ENCODE results near the gene MORN4. TPM values are rescaled to one million over a fixed set of nuclear protein-coding genes. Genes with fewer than 3 reads are reported as not detected.

MORN4 gene
- 1 to 10 TPM; 3.2 to 3.9 TPM for total RNA-seq

DNA sequence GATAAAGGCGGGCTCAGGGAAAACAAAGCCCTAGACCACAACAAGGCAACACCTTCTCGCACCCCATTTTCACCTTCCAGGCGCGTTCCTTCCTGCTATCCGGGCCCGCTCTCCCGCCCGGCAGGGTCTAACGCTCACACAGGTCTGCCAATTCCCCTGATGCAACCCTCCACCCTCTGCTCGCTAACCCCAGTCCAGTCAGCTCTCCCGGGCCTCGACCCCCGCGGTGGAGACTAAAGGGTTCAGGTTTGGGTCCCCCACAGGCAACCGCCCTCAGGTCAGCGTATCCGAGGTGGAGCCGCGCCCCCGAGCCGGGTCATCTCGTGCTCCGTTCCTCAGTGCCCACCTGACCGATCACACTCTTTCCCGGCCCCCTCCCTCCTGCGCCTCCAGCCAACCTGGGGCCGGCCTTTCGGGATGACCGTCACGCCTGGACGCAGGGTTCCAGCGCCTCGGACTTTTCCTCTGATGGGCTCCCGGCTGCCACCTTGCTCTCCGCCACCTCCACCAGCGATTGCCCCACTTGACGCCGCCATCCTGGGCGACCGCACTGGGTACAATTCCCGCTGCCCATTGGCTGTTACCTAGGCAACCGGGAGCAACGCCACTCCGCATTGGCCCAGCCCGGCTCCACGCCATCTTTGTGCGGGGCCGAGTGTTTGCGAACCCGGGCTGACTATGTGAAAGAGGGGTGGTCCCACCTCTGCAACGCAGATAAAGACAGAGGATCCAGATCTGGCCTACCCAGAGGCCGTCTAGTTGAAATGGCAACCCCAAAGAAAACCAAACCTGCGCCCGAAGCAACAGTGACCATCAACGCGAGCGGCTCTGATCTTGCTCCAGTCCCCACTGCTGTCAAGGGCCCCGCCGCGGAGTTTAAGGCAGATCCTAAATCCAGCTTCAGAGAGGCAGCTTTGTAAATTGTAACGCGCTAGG, at the start of gene MORN4:
Gene MORN4 (minus strand): TSS at position 552 of the 936 bp plus-strand sequence. CDS start 13,847 bp downstream, outside the sequence.
- H3K36me3 Mint-ChIP-seq (ENCODE audit: low read depth): no peaks in the 10 kb centered on the region

DNA sequence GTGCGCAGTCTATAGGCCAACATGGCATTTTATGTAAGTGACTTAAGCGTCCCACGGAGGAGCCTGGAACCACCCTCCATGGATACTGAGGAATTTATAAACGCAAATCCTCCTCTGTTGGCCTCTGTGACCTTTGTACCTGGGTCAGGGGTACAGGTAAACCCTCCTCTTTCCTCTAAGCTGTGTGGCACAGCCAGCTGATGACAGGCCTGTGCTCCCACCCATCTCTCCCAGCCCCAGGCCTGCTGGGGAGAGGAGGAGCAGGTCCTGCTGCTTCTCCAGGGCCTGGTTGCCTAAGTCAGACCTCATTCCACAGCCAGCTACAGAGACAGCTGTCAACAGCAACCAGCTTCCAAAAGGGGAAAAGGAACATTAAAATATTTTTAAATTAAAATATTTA, 48.7 kb upstream of the MORN4 start:
- H3K4me1 Mint-ChIP-seq (ENCODE audit: low read depth): peaks cover 17% of the 10 kb centered on the region

More for the DNA sequence above, at the start of gene MORN4:
- H3K4me3 Mint-ChIP-seq: peak within 1 kb of the TSS; percentile 93
- H3K4me1 Mint-ChIP-seq (ENCODE audit: low read depth): peaks cover 14% of the 10 kb centered on the region
- intact Hi-C loops (cut with micrococcal nuclease): no loop called here
- ChIA-PET CTCF (interaction anchor here (0.9 to 1.2 kb wide), 2 partner anchors 9 to 12 kb away, joined by 3 read pairs; no protein-coding TSS in a partner anchor), POLR2A (no interaction called here)
- ATAC-seq (peak; percentile 98), DNase-seq (peak; percentile 93)
- TF ChIP-seq, protein P1, sequence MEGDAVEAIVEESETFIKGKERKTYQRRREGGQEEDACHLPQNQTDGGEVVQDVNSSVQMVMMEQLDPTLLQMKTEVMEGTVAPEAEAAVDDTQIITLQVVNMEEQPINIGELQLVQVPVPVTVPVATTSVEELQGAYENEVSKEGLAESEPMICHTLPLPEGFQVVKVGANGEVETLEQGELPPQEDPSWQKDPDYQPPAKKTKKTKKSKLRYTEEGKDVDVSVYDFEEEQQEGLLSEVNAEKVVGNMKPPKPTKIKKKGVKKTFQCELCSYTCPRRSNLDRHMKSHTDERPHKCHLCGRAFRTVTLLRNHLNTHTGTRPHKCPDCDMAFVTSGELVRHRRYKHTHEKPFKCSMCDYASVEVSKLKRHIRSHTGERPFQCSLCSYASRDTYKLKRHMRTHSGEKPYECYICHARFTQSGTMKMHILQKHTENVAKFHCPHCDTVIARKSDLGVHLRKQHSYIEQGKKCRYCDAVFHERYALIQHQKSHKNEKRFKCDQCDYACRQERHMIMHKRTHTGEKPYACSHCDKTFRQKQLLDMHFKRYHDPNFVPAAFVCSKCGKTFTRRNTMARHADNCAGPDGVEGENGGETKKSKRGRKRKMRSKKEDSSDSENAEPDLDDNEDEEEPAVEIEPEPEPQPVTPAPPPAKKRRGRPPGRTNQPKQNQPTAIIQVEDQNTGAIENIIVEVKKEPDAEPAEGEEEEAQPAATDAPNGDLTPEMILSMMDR (IDR thresholded peaks at IDR 0.05): no peak
- H3K27me3 Mint-ChIP-seq: no peaks in the 10 kb centered on the region
- no peaks in the 10 kb centered on the region for H3K9me3 Mint-ChIP-seq
- peak within 1 kb of the TSS; percentile 84 for H3K27ac Mint-ChIP-seq

DNA sequence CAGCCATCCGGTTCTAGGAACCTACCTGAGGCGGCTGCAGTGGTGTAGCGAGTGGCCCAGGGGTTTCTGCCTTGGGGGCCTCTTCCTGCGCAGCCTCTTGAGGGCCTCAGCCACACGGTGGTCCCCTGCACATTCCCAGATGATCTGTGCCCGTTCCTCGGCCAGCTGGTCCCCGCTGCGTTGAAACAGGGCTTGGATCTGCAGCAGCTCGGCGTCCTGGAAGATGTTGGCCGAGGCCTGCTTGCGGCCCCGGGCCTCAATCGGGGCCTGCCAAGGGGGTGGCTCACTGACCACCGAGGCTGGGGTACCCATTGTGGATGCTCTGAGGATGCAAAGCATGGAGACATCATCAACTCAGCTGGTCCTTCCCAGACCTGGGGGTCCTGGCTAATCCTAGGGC, 46.3 kb upstream of the MORN4 start:
- Mint-ChIP-seq H3K27ac (no peak overlapping the region), H3K36me3 (ENCODE audit: low read depth) (peaks cover 2% of the 10 kb centered on the region), H3K9me3 (no peaks in the 10 kb centered on the region), H3K27me3 (no peaks in the 10 kb centered on the region), H3K4me3 (no peak overlapping the region), H3K4me1 (ENCODE audit: low read depth) (peaks cover 11% of the 10 kb centered on the region)
- DNase-seq: no peak
- CTCF ChIA-PET: interaction anchor here (1.0 to 1.4 kb wide), 2 partner anchors 9 to 22 kb away, joined by 3 read pairs; no protein-coding TSS in a partner anchor
- intact Hi-C loops (cut with micrococcal nuclease): no loop called here
- POLR2A ChIA-PET: interaction anchor here (0.6 to 1.0 kb wide), 2 partner anchors 13 to 46 kb away, joined by 3 to 4 read pairs; no protein-coding TSS in a partner anchor
- TF ChIP-seq, protein P1 (IDR thresholded peaks at IDR 0.05): no peak
- no peak for ATAC-seq

More for the DNA sequence above, 48.7 kb upstream of the MORN4 start:
- DNase-seq (no peak), ATAC-seq (no peak)
- intact Hi-C loops (cut with micrococcal nuclease): no loop called here
- Mint-ChIP-seq H3K9me3 (no peaks in the 10 kb centered on the region), H3K27ac (no peak overlapping the region), H3K36me3 (ENCODE audit: low read depth) (peaks cover 2% of the 10 kb centered on the region), H3K4me3 (no peak overlapping the region), H3K27me3 (no peaks in the 10 kb centered on the region)
- ChIA-PET CTCF (interaction anchor here (1.0 to 3.0 kb wide), 2 partner anchors 17 to 20 kb away, joined by 4 to 23 read pairs; no protein-coding TSS in a partner anchor), POLR2A (no interaction called here)
- TF ChIP-seq, protein P1 (IDR thresholded peaks at IDR 0.05): no peak

DNA sequence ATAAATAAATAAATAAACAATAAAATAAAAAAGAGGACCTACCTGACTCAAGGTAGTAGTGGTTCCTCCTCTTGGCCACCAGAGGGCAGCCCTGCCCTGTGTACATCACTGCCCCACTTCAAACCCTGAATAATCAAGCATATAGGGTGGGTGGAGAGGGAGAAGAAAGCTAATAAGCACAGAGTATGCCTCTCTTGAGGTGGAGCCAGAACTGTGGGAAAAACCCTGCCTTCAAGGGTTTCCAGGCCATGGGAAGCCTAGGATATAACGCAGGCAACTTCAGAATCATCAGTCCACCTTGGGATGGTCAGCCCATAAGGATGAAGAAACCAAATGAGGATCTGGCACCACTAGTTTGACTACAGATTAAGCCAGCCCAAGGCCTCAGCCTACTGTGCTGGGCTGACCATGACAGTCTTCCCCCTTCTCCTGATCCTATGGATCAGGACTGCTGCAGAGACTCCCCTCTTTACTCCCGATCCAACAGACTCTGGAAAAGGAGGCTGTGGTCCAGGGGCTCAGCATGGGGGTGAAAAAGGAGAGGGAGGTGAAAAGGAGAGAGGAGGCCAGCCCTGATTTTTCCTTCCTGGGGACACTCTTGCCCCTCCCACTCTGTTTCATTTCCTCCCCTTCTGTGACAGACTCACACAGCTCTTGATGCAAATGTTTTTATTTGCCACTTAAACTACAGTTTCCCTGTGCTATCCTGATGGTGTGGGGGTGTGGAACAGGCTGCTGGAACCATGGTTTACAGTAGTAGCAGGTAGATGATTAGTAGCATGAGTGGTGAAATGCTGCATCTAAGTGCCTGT, 43.7 kb upstream of the MORN4 start:
- ChIA-PET POLR2A (interaction anchor here (1.0 kb wide), 2 partner anchors 48 to 60 kb away, joined by 3 read pairs; partner anchors contain the start of gene ZFYVE27), CTCF (interaction anchor here (0.6 to 5.8 kb wide), 24 partner anchors 10 to 344 kb away, joined by 3 to 71 read pairs (median 5); partner anchors contain the start of genes ANKRD2, AVPI1, HOGA1 and PI4K2A)
- no peaks in the 10 kb centered on the region for H3K9me3 Mint-ChIP-seq
- H3K4me1 Mint-ChIP-seq (ENCODE audit: low read depth): peaks cover 9% of the 10 kb centered on the region
- peaks cover 6% of the 10 kb centered on the region for H3K36me3 Mint-ChIP-seq (ENCODE audit: low read depth)
- no peak overlapping the region for H3K27ac Mint-ChIP-seq
- ATAC-seq: peak; percentile 87
- no peak overlapping the region for H3K4me3 Mint-ChIP-seq
- DNase-seq: peak; percentile 58
- intact Hi-C loops (cut with micrococcal nuclease): loop anchor here (2.0 kb wide), 1 partner anchor 54 kb away; no protein-coding TSS in a partner anchor
- H3K27me3 Mint-ChIP-seq: no peaks in the 10 kb centered on the region
- TF ChIP-seq, protein P1 (IDR thresholded peaks at IDR 0.05): peak; percentile 90

Measured in activated CD8-positive, alpha-beta T cell treated with anti-CD3 and anti-CD28 coated beads for 36 hours (primary cell).